Amygdala (tissue), 56 donors: ENCODE results near the gene ZNF814.
"Not testable (repeated sequence)": the region's sequence is repeated elsewhere in the genome, so short reads cannot be mapped to it uniquely, and the experiment has no call there.

Experiments
- DNase-seq, 56 donors: peaks; one replicate each; lab custom pipeline; 2025; lab: John Stamatoyannopoulos, UW

ZNF814 gene

GRCh38 chr19:57867868-57868492 is 20.9 kb downstream of the ZNF814 start:
- DNase-seq, result no peak

- not testable (repeated sequence) for DNase-seq
Measured at GRCh38 chr19:57862351-57862750, 26.5 kb downstream of the ZNF814 start.

GRCh38 chr19:57854117-57854516 is 34.7 kb downstream of the ZNF814 start:
- DNase-seq, result not testable (repeated sequence)

GRCh38 chr19:57851812-57852603 is 36.8 kb downstream of the ZNF814 start:
- DNase-seq, result not testable (repeated sequence)

GRCh38 chr19:57850553-57851017 is 38.3 kb downstream of the ZNF814 start:
- DNase-seq, result peak in 2 of 56 donors; percentile 6 to 20

- peak; percentile 5 to 85 (median 57) for DNase-seq
Measured at GRCh38 chr19:57849666-57850473, 39.0 kb downstream of the ZNF814 start, which contains the start of gene ZNF587. Gene ZNF587, plus strand, starts transcription at chr19:57849859. Its CDS starts 180 bp downstream, at chr19:57850039.

- peak in 1 of 56 donors; percentile 32 for DNase-seq
Measured at GRCh38 chr19:57849162-57849665, 39.6 kb downstream of the ZNF814 start.

GRCh38 chr19:57847164-57847563 is 41.7 kb downstream of the ZNF814 start:
- DNase-seq, result not testable (repeated sequence)

- DNase-seq, result no peak
Measured at GRCh38 chr19:57841122-57841763, 47.6 kb downstream of the ZNF814 start.

- not testable (repeated sequence) for DNase-seq
Measured at GRCh38 chr19:57838622-57839191, 50.1 kb downstream of the ZNF814 start.

GRCh38 chr19:57836991-57837390 is 51.8 kb downstream of the ZNF814 start:
- not testable (repeated sequence) for DNase-seq

GRCh38 chr19:57830071-57830602 is 58.7 kb downstream of the ZNF814 start, which contains the start of gene ZNF587B:
Gene ZNF587B, plus strand, starts transcription at chr19:57830299. Its CDS starts 230 bp downstream, at chr19:57830529.
- DNase-seq, result peak in 51 of 56 donors; percentile 1 to 82 (median 37)

GRCh38 chr19:57829316-57829715 is 59.5 kb downstream of the ZNF814 start:
- DNase-seq, result no peak

- no peak for DNase-seq
Measured at GRCh38 chr19:57825511-57825910, 63.3 kb downstream of the ZNF814 start.

GRCh38 chr19:57823608-57824007 is 65.2 kb downstream of the ZNF814 start:
- not testable (repeated sequence) for DNase-seq

GRCh38 chr19:57823155-57823554 is 65.7 kb downstream of the ZNF814 start:
- DNase-seq, result not testable (repeated sequence)

GRCh38 chr19:57821501-57821900 is 67.3 kb downstream of the ZNF814 start:
- DNase-seq, result not testable (repeated sequence)

- not testable (repeated sequence) for DNase-seq
Measured at GRCh38 chr19:57821095-57821494, 67.7 kb downstream of the ZNF814 start.

- DNase-seq, result no peak
Measured at GRCh38 chr19:57820599-57820998, 68.2 kb downstream of the ZNF814 start.
